Measurements from ENCODE around the gene NOP53.
"Not testable (repeated sequence)": the region's sequence is repeated elsewhere in the genome, so short reads cannot be mapped to it uniquely, and the experiment has no call there.

DNA sequence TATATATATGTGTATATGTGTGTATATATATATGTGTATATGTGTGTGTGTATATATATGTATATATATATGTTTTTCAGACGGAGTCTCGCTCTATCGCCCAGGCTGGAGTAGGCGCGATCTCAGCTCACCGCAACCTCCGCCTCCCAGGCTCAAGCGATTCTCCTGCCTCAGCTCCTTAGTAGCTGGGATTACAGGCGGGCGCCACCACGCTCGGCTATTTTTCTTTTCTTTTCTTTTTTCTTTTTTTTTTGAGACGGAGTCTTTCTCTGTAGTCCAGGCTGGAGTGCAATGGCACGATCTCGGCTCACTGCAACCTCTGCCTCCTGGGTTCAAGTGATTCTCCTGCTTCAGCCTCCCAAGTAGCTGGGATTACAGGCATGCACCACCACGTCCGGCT lies 783 bp downstream of the NOP53 start:
- not testable (repeated sequence) for TF ChIP-seq EZH2 (IDR thresholded peaks at IDR 0.05); POLR2AphosphoS5 (IDR thresholded peaks at IDR 0.05; ENCODE audit: borderline replicate concordance, low read depth, low read length); FOXP2 (optimal IDR thresholded peaks at IDR 0.05; ENCODE audit: control extremely low read depth, extremely low read length, insufficient read depth)

All from SK-N-MC (cell line).